ENCODE results near the gene RASSF8.

GRCh38 chr12:26102953-26103352 is 144.5 kb downstream of the RASSF8 start:
- TF ChIP-seq, protein P1, sequence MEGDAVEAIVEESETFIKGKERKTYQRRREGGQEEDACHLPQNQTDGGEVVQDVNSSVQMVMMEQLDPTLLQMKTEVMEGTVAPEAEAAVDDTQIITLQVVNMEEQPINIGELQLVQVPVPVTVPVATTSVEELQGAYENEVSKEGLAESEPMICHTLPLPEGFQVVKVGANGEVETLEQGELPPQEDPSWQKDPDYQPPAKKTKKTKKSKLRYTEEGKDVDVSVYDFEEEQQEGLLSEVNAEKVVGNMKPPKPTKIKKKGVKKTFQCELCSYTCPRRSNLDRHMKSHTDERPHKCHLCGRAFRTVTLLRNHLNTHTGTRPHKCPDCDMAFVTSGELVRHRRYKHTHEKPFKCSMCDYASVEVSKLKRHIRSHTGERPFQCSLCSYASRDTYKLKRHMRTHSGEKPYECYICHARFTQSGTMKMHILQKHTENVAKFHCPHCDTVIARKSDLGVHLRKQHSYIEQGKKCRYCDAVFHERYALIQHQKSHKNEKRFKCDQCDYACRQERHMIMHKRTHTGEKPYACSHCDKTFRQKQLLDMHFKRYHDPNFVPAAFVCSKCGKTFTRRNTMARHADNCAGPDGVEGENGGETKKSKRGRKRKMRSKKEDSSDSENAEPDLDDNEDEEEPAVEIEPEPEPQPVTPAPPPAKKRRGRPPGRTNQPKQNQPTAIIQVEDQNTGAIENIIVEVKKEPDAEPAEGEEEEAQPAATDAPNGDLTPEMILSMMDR (optimal IDR thresholded peaks at IDR 0.05 in 1 of 3, IDR thresholded peaks at IDR 0.05 in 1 of 3, conservative IDR thresholded peaks at IDR 0.05 in 1 of 3; ENCODE audit: extremely low read depth in 1 of 3, insufficient read depth in 2 of 3, low read length in 3 of 3), result no peak
- no peak for TF ChIP-seq EZH2 (IDR thresholded peaks at IDR 0.05; ENCODE audit: low read length)

Measured in keratinocyte (primary cell).